Urothelium cell line (cell line): Measurements from ENCODE around the gene RASSF4.
"Not testable (repeated sequence)": the region's sequence is repeated elsewhere in the genome, so short reads cannot be mapped to it uniquely, and the experiment has no call there.

Experiments used
- DNase-seq: peaks from one replicate; pipeline ENCODE4 v3.0.0; 2011; ENCODE audit warnings: low spot score, mixed read lengths
- FAIRE-seq: peaks from 2 replicates; lab custom pipeline; 2011; peaks lifted over from hg19 to GRCh38; lab: Jason Lieb, UNC

RASSF4 gene

DNA sequence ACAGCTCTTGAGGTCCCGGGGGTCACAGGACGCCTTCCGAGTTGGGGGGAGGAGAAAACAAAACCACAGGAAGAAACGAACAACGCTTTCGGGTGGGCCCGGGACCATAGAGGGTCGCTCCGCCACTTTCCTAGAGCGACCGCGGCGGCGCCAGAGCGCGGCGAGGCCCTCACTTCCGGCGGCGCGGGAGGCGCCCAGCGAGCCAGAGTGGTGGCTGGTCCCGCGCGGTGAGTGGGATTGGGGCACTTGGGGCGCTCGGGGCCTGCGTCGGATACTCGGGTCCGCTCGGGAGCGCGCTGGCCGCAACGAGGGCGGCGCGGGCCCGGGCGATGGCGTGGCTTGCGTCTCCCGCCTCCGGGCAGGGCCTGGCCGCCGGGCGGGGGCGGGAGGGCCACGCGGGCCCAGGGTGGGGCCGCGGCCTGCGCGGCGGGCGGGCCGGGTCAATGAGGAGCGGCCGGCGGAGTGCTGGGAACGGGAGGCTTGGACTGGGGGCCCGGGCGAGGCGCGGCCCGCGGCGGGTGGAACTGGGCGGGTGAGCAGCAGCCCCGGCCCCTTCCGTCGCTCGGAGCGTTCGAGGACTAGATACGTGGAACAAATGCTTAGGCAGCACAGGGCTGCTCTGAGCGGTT is 41.3 kb downstream of the RASSF4 start, which contains the start of gene ZNF22:
ZNF22 (plus strand) TSS at position 172 of the 629 bp plus-strand sequence. CDS start 2,446 bp downstream, outside the sequence.
- DNase-seq (peak; percentile 85), FAIRE-seq (no peak)

GRCh38 chr10:45001381-45002148 is 42.0 kb downstream of the RASSF4 start:
- peak; percentile 74 for DNase-seq
- FAIRE-seq, result no peak

DNA sequence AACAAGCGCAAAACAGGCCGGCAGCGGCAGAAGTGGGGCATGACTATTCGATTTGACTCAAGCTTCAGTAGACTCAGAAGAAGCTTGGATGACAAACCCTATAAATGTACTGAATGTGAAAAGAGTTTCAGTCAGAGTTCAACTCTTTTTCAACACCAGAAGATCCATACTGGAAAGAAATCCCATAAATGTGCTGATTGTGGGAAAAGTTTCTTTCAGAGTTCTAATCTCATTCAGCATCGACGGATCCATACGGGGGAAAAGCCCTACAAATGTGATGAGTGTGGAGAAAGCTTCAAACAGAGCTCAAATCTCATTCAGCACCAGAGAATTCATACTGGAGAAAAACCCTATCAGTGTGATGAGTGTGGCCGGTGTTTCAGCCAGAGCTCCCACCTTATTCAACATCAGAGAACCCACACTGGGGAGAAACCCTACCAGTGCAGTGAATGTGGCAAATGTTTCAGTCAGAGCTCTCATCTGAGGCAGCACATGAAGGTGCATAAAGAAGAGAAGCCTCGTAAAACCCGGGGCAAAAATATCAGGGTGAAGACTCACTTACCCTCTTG is 43.9 kb downstream of the RASSF4 start:
- no peak for DNase-seq
- no peak for FAIRE-seq

DNA sequence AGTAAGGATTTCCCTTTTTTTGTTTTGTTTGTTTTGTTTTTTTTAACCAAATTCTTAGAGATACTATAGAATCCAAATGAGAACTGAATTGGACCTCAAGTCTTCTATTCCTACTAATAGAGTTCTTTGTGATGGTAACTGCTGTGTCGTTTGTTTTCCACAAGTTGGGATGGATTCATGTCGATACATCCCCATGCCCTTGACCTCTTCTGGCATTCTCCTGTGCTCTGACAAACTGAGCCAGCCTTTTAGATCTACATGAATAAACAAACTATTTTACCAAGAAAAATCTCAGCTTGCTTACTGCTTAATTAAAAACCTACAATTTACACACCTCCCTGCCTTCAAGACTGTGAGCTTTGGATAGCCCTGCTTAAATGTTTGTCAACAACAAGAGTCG is 45.1 kb downstream of the RASSF4 start:
- DNase-seq, result no peak
- FAIRE-seq, result no peak

GRCh38 chr10:45005284-45005683 is 45.7 kb downstream of the RASSF4 start:
- DNase-seq (no peak), FAIRE-seq (no peak)

- DNase-seq (no peak), FAIRE-seq (no peak)
These were observed 46.9 kb downstream of the RASSF4 start for GRCh38 chr10:45006276-45007030.

- DNase-seq (peak; percentile 78), FAIRE-seq (peak; percentile 35)
These were observed 49.0 kb downstream of the RASSF4 start for GRCh38 chr10:45008524-45009161.

GRCh38 chr10:45014557-45014956 is 55.0 kb downstream of the RASSF4 start:
- not testable (repeated sequence) for FAIRE-seq, DNase-seq

- no peak for FAIRE-seq
- no peak for DNase-seq
These were observed 56.0 kb downstream of the RASSF4 start for GRCh38 chr10:45015590-45015989.

DNA sequence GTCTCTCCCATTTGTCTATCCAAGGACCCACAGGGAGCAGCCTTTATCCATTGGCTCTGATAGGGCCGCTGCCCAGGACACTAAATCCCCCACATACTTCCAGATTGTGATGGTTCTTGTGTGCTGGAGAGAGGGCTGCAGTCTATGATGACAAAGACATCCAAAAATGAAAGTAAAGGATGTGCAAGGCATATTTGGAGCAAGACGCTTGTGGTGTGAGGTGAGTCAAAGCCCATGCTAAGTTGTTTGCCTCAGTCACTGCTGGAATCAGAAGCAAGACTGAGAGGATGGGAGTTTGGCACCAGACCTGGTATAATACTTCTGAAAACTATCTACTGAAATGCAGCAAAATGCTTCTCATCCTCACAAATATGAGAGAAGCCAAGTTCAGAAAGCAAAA is 63.8 kb downstream of the RASSF4 start:
- FAIRE-seq (no peak), DNase-seq (no peak)

DNA sequence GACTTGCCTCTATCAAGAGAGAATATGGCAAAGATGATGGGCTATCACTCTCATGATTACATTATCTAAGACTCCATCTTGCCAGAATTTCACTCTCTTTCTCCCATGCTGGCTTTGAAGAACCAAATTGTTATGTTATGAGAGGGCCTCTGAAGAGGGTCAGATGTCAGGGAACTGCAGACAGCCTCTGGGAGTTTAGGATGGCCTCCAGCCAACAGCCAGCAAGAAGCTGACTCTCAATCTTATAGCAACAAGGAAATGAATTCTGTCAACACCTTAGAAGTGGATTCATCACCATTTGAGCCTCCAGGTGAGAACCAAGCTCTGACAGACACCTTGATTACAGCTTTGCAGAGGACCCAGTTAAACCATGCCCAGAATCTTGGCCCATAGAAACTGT is 74.7 kb downstream of the RASSF4 start:
- DNase-seq (no peak), FAIRE-seq (no peak)

DNA sequence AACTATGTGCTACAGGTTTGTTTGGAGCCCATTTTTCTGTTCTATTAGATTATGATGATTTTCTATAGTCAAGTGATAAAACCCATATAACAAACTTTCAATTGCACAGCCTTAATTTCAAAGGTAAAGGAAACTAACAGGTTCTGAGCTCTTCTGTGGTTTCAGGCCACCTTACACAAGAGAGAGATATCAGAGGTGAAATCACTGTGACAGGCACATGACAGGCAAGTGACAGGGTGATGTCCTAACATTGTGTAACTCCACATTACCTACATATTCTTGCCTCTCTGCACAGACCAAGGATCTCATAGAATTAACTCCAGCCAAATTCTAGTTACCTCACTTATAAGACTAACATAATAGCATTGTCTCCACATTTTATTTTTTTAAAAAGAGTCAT is 76.1 kb downstream of the RASSF4 start:
- no peak for DNase-seq
- no peak for FAIRE-seq

DNA sequence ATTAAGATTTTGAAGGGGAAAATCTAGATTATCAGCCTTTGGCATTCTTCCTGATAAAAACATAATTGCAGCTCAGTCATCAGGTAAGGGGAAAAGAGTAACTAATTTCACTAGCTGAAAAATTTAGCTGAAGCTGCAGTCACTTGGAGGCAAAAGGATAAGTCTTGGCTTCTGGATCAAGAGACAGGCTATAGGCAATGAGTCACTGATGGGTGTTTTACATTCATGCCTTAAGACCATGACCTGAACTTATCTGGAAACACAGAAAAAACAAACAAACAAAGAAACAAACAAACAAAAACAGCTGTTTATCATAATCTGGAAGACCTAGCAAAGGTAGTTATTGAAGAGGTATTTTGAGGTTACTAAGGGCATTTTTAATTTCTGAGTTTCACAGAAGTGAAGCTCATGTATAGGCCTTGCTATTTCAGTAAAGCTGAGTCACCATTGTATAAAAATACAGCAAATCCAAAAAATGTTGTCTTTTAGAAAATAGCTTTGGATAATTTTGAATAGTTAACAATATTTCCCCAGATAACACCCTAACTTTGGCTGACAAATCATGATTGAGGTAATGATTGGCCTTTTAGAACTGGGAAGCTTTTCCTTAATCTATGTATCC is 81.4 kb downstream of the RASSF4 start:
- DNase-seq (no peak), FAIRE-seq (no peak)

DNA sequence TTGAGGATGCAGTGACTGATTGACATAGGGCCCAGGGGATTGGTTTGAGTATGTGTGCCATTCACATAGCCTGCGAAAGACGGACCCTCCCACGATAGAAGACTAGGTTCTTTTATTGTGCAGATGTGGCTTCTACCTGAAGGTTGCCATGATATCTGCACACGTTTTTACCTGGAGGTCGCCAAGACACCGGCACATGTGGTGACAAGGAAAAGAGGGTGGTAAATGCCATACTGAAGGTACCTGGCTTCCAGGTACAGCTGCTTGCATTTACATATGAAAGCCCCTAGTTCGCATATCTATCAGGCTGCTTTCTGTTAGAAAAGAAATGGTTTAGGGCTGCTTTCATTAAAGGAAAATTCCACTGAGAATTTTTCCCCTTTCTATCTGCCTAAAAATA is 84.7 kb downstream of the RASSF4 start:
- no peak for DNase-seq
- peak; percentile 20 for FAIRE-seq
